GM19193 (cell line): ENCODE results near the gene TKT.

Source experiments
- POLR2A ChIP-seq: IDR thresholded peaks from 4 replicates; pipeline ENCODE4 v1.6.1; 2011; ENCODE audit not compliant: insufficient read depth, insufficient read length; ENCODE audit errors: extremely low read depth

TKT gene, protein sequence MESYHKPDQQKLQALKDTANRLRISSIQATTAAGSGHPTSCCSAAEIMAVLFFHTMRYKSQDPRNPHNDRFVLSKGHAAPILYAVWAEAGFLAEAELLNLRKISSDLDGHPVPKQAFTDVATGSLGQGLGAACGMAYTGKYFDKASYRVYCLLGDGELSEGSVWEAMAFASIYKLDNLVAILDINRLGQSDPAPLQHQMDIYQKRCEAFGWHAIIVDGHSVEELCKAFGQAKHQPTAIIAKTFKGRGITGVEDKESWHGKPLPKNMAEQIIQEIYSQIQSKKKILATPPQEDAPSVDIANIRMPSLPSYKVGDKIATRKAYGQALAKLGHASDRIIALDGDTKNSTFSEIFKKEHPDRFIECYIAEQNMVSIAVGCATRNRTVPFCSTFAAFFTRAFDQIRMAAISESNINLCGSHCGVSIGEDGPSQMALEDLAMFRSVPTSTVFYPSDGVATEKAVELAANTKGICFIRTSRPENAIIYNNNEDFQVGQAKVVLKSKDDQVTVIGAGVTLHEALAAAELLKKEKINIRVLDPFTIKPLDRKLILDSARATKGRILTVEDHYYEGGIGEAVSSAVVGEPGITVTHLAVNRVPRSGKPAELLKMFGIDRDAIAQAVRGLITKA

DNA sequence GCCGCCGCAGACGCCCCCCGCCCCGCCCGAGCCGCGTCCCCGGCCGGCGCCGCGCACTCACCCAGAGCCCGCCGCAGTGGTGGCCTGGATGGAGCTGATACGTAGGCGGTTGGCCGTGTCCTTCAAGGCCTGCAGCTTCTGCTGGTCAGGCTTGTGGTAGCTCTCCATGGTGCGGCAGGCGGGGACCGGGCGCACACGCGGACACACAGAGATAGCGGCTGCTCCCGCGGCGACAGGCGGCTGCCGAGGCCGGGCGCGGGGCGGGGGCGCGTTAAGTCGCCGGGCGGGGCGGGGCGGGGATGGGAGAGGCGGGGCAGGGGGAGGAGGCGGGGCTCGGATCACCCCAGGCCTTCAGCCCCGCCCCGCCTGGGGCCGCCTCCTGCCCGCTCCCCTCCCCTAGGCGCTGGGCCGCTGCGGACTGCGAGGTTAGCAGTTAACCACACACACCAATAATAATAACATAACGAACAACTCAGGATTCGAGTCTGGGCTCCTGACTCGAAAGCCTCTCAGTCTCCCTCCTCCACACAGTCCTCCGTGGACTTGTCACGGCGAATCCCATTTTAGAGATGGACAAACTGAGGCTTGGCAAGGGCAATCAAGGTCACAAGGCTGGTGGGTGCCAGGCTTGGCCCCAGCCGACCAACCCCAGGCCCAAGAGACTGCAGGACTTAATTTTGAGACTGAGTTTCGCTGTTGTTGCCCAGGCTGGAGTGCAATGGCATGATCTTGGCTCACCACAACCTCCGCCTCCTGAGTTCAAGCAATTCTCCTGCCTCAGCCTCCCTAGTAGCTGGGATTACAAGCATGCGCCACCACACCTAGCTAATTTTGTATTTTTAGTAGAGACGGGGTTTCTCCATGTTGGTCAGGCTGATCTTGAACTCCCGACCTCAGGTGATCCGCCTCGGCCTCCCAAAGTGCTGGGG lies at the start of gene TKT:
TKT (minus strand) TSS at position 248 of the 929 bp plus-strand sequence; CDS start at position 168, 80 bp downstream.
- peak; percentile 82 for TF ChIP-seq POLR2A

DNA sequence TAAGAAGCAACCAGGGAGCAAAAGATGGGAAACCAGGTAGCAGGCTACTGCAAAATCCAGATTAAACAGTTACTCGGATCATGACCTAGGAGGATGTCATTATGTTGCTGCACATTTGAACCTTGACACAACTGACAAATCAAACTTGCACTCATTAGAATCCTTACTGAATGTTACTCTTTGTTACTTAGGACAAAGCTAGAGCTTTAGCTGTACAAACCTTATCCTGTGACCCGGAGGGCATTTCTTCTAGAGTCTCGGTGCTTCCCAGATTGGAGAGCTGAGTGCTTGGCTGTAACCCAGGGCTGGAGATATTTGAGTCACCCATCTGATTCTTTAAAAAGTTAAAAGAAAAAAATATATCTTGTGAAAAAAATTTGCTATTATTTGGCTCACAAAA lies 48.1 kb upstream of the TKT start:
- no peak for TF ChIP-seq POLR2A

DNA sequence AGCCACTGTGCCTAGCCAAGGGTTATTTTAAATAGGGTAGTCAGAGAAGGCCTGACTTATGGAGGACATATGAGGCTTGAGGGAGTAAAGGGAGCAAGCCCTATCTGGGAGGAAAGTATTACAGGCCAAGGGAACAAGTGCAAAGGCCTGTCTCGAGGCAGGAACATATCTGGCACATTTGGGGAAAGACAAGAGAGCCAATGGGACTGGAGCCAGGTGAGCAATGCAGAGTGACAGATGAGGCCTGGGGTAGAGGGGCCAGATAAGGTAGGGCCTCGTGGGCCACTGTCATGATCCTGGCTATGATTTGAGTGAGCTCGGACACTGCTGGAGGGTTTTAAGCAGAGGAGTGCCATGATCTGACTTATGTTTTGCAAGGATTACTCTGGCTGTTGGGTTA lies 47.7 kb upstream of the TKT start:
- TF ChIP-seq POLR2A, result no peak

DNA sequence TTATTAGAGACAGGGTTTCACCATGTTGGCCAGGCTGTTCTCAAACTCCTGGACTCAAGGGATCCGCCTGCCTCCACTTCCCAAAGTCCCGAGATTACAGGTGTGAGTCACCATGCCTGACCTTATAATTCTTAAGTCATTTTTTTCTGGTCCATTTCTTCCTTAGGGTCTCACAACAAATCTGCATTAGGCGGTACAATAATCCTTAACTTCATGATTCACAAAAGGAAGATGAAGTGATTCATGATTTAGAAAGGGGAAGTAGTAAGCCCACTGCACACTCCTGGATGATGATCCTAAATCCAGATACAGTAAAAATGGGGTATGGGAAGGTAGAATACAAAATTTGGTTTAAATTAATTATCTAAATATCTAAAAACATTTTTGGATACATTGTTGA lies 45.0 kb upstream of the TKT start:
- TF ChIP-seq POLR2A, result no peak

DNA sequence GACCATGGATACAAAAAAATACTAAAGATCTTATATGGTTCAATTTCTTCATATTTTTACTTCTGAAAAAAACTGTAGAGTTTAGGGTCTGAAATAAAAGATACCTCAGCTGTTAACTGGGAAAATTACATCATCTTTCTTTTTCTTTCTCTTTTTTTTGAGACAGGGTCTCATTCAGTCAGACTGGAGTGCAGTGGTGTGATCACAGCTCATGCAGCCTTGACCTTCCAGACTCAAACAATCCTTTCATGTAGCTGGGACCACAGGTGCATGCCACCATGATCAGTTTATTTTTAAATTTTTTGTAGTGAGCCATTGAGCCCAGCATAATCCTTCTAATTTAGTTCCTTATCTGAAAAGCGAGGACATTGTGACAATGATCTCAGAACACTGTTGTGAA lies 39.6 kb upstream of the TKT start:
- TF ChIP-seq POLR2A, result no peak

DNA sequence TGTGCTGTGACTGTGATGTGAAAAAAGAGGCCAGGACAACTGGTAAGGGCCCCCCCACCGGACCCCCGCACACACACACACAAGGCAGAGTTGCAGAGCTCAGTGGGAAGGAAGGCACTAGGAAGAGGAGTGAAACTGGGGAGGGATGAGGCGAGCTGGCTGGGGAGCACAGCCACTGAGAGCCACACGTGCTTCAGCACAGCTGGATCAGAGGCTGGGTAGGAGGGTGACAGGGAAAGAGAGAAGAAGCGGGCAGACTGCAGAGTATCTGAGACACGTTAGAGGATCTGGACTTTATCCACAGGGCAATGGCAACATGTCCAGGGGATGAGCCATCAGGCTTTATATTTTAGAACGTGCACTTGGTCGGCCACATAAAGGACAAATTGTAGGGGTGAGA lies 38.0 kb upstream of the TKT start:
- TF ChIP-seq POLR2A, result no peak

DNA sequence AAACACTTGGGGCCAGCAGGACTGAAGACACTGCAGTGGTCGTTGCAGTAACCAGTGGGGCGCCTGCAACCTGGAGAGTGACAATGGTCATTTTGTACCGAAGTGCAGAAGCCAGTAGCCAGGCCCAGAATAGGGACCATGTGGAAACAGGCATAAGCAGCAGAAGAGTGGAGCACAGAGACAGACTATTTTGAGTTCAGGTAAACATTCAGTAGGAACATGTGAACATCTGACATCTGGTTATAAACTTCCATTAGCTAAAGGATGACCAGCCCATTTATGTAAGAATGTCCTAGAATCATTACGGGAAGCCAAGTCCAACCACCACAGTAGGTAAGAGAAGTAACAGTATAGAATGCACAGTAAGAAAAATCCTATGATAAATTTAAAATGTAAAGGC lies 32.4 kb upstream of the TKT start:
- no peak for TF ChIP-seq POLR2A

DNA sequence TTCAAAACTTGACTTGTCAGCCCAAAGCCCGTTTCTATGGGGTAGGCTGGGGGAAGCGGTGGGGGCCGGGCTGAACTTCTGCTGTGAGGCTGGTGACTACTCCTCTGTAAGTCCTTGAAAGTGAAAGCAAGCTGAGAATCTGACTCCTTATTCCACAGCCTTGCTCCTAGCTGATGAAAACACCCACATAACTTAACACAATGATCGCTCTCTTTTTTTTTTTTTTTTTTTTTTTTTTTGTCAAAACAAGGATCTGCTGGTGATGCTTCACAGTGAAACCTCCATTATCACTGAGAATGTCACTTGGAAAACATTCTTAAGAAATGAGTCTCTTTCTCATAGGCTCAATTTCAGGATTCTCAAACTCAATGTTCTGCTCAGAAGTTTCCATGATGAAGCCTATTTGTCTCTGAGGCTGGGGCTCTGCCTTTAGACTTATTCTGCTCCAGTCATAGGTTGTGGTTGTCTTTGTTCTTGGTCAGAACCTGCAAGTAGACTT lies 31.4 kb upstream of the TKT start:
- no peak for TF ChIP-seq POLR2A

DNA sequence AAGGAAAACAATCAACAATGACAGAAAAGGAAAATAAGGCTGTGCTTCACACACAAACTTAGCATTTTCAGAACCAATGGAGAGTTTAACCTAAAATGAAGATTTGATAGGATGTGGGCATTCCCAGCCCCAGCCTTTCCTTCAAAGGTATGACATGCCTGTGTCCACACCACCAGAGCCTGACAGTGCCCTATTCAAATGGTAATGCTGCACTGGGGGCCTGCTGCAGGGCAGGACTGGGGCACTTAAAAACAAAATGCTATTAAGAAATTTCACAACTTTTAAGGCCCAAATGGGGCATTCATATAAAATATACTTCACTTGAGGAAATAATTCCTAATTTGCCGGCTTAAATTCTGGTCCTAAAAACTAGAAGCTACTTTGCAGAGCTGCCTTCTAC lies 30.9 kb upstream of the TKT start:
- no peak for TF ChIP-seq POLR2A

DNA sequence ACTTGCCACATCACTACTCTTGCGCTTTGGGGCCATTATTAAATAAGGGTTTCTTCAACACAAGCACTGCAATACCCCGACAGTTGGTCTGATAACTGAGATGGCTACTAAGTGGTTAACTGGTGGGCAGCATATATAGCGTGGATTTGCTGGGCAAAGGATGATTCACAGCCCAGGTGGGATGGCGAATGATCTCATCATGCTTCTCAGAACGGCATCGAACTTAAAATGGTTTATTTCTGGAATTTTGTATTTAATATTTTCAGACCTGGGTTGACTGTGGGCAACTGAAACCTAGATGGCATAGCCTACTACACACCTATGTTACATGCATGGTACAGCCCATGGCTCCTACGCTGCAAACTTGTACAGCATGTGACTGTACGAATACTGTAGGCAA lies 26.8 kb upstream of the TKT start:
- no peak for TF ChIP-seq POLR2A

DNA sequence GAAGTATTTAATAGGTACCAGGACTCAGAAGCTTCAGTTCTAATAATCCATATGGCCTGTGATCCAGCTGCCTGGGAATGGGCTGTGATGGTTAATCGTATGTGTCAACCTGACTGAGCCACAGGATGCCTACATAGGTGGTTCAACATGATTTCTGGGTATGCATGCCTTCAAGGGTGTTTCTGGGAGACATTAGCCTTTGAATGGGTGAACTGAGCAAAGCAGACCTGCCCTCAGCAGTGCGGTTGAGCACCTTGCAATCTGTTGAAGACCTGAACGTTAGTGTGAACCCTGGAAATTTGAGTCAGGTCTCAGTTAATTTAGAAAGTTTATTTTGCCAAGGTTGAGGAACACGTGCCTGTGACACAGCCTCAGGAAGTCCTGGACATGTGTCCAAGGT lies 22.8 kb upstream of the TKT start:
- TF ChIP-seq POLR2A, result no peak

DNA sequence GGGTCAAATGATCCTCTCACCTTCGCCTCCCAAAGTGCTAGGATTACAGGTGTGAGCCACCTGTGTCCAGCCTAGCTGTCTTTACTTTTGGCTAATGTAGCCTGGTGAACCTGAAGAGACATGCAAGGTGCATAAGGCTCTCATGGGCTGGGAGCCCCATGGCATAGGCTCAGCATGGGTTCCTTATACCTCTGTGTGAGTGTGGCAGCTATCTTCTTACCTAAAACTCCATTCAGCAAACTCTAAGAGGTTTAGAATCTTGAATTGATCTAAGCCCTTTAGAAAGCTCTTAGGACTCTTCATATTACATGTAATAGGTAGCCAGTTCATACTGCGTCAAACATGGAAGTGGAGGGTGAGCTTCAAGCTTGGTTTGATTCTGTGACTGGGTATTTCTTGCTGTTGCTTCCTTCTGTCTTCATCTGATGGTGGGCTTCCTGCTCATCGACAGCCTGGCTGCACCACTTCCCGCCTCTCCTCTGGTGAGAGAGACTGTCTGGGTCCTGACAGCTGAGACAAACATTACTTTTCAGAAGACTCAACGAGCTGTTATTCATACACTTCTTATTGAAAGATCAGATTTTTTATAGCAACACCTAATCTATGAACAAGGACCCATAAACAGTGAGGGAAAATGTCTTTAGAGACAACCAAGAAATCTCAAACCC lies 19.2 kb upstream of the TKT start:
- TF ChIP-seq POLR2A, result no peak

DNA sequence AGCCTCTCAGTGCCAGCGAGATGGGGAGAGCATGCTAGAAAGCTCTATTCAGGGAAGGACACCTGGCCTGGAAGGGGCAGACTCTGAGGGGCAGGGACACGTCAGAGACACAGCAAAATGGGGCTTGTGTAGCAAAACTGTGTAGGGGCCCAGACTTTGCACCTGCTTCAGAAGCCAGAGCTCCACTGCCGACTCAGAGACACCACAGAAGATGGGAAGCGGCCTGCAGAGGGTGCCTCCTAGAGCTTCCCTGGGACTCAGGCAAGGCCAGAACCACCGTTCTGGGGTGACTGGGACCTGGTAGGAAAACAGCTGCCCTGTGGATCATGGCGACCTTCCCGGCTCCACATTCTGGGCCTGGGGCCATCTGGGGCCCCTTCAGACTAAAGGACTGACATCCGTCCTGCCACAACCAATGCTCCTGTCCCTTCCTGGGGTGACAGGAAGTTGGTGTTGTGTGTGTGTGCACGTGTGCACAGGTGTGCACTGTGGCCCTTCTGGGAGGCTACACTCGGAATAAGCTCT lies 17.4 kb upstream of the TKT start:
- TF ChIP-seq POLR2A, result no peak
